Right hindlimb (tissue), 1 donor: ENCODE data around the gene UBE2N.
"Not testable (repeated sequence)": the region's sequence is repeated elsewhere in the genome, so short reads cannot be mapped to it uniquely, and the experiment has no call there.

Source experiments
- DNase-seq: peaks from one replicate; pipeline ENCODE4 v3.0.0-alpha.2; 2018

Gene UBE2N

DNA sequence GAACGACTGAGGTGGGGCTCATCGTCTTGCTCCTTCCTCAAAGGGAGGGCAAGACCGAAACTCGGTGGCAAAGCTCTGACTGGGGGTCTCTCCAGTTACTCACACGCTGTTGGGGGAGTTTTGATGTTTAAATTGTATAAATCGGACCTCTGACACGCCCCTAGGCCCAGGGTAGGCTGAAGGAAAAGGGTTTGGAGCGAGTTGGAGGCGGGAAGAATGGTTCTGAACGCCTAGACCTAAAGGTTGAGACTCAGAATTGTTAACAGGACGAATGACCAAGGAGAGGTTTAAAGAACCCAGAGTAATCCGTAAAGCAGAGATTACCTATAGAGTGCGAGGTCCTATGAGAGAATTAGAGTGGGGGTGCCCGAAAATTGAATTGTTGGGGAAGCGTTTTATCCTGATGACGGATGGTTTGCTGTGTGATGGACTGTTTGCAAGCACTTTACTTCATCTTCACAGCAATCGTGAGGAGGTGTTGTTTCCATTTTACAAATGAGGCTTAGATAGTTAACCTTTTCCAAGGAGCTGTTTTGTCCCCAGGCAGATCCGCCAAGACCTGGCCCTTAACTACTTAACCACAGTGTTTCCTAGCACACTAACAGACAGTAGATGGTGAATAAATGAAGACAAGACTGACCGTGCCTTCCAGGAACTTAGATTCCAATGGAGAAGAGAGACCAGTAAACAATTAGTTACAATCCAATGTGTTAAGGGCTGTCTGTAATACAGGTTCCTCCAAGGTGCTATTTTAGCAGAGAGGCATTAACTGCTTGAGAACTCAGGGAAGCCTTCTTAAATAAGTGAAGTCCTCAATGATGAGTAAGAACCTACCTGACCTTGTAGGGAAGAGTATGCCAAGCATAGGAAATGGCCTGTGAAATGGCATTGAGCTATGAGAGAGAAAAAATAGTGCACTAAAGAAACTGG, 929 bp upstream of the UBE2N start:
- DNase-seq = peak; percentile 17

DNA sequence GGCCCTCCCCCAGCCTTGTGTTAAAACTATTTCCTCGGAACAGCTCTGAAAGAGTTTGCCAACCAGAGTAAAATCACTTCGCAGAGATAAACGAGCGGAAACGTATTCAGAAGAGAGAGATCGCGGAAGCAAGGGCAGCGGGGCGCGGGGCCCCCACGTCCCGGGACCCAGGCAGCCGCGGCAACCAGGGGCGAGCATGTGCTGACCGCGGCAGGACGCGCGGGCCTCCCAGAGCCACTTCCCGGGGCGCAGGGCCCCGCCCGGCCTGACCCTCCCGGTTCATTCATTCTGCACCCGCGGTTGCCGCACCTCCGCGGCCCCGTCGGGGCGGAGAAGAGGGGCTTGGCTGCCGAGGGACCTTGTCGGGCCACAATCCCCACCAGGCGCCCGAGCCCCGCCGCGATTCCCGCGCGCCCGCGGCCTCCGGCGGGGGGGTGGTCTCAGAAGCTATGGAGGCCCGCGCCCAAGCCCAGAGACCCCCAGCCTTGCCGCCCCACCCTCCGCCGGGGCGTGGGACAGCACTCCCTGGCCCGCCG, 598 bp downstream of the UBE2N start:
- DNase-seq = peak; percentile 43

DNA sequence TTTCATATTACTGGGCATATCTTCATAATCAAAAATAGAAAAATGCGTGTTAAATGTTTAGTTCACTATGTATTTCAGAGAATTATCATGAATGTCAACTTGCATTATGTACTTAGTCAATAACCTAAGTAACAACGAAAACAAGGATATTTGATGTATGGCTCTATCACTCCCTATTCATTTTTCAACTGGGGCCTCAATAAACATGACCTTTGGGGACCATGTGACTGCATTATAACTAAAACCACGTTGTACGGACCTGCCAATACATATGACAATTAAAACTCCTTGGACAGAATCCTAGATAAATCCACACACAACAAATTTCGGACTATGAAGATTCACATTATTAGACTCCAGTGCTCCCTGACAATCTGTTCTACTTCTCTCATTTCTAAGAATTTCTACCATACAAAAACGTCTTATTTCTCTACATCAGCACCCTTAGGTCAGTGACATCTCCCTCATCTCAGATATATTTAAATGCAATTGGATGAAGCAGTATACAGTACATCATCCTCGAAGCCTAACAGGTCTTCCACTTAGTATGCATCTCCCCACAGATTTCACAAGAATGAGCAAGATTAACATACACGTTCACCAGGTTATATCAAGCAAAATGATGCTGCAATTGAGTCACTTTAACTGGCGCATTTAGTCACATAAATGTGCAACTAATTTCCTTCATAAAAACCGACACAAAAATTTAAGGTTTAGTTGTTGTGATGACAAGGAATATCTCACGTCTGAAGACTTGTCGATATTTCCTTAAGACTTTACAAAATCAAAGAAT, 1.5 kb downstream of the UBE2N start:
- no peak for DNase-seq

DNA sequence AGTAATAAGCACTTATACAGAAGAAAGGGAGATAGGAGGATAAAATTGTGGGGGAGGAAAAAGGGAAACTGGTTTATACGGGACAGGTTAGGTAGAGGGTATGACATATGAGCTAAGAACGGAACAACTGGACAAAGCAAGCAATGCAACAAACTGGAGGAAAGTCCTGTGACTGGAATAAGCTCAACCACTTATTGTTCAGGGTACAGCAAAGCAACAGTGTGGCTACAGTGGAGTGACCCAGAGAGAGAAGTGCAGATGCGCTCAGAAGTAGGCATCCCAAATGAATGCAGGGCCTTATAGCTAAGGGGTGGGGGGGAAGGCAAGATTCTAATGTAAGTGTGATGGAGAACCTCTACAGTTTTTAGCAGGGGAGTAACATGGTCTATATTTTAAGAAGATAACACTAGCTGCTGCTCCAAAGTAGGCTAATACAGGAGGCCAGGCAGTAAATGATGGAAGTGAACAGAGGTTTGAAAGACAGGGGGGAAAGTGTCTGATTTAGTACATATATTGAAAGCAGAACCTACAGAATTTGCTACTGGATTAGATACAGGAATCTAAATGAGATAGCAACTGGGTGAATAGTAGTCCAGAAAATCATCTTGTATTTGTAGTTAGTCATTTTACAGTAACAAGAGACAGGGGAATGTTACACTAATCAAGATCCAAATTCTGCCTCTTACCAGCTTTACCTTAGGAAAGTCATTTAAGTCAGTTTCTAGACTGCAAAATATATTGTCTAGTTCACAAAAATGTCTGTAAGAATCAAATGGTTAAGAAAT, 3.3 kb downstream of the UBE2N start:
- no peak for DNase-seq

DNA sequence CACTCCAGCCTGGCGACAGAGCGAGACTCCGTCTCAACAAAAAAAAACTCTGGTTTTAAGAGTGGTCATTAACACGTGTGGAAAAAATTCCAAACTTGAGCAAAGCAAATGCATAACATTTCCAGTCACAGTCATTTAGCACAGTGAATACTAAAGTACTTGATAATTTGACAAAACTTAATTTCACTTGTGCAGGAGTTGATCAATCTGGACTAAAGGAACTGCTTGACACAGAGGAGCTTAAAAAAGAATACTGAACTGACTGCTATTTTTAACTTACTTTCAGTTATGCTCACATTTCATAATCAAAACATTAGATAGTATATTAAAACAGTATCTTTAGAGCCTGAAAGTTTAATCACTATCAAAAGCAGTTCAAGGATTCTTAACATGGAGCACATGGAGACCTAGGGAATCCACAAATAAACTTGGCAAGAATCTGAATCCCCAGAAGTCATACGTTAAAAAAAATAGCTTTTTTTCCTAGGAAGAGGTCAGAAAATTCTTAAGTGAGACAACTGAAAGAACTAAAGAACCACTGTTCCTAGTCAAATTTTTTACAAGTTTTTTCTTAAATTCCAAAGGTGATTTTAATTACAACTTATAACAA, 7.4 kb downstream of the UBE2N start:
- DNase-seq = no peak

DNA sequence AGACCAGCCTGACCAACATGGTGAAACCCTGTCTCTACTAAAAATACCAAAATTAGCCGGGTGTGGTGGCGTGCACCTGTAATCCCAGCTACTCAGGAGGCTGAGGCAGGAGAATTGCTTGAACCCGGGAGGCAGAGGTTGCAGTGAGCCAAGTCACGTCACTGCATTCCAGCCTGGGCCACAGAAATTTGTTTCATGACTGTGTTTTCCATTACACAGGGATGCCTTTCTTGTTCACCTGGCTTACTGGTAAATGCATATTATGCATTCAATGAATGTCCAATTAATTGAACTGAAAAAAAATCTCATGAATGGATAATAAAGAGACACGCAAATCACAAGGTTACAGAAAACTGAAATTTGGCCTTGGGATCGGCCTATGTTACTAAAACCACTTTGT, 9.7 kb downstream of the UBE2N start:
- DNase-seq = not testable (repeated sequence)

DNA sequence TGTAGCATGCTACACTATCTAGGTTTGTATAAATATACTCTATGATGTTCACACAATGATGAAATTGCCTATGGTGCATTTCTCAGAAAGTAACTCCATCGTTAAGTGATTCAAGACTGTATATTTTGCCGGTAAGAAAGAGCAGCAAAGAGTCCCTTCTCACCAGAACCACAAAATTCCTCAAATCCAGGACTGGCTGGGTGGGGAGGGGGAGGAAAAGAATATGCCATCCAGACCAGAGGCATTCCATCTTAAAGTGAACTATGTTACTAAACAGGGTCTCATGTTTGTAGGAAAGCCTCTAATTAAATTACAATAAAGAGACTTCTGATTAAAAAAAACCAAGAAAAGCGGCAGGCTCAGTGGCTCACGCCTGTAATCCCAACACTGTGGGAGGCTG, 11.5 kb downstream of the UBE2N start:
- no peak for DNase-seq

DNA sequence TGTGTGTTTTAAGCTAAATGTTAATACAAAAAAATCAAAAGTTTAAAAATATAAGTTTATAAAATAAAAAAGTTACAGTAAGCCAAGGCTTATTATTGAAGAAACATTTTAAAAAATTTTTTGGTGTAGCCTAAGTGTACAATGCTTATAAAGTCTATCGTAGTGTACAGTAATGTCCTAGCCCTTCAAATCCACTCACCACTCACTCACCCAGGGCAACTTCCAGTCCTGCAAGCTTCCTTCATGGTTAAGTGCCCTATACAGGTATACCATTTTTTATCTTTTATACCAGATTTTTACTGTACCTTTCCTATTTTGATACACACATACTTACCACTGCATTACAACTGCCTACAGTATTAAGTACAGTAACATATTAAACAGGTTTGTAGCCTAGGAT, 11.9 kb downstream of the UBE2N start:
- no peak for DNase-seq

DNA sequence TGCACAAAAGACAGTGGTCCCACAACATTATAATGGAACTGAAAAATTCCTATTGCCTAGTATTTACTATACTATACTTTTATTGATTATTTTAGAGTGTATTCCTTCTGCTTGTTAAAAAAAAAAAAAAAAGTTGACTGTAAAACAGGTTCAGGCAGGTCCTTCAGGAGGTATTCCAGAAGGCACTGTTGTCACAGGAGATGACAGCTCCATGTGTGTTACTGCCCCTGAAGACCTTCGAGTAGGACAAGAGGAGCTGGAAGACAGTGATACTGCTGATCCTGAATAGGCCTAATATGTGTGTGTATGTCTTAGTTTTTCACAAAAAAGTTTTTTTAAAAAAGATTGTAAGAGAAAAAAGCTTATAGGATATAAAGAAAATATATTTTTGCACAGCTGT, 12.3 kb downstream of the UBE2N start:
- no peak for DNase-seq

DNA sequence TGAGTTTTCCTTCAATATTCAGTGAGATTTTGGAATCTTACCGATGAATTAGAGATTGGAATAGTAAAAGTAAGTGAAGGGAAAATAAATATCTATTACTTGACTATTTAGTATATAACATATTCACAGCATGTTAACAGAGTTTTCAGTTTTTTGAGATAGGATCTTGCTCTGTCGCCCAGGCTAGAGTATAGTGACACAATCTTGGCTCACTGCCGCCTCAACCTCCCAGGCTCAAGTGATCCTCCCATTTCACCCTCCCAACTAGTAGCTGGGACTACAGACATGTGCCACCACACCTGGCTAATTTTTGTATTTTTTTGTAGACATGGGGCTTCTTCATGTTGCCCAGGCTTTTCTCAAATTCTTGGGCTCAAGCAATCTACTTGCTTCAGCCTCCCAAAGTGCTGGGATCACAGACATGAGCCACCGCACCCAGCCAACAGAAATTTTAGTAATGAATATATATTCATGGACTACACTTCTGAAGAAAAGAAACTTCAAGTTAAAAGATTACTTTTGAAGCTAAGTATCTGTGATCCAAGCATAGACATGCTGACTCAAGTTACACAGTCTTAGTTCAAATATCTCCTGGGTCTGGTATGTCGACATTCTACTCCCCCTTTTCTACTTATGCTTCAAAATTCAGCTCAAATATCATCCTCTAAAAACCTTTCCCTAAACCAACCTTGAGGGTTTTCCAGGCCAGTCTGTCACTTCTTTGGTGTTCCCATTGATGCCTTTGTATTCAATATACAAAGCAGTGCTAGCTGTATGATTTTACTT, 13.8 kb downstream of the UBE2N start:
- DNase-seq = no peak

DNA sequence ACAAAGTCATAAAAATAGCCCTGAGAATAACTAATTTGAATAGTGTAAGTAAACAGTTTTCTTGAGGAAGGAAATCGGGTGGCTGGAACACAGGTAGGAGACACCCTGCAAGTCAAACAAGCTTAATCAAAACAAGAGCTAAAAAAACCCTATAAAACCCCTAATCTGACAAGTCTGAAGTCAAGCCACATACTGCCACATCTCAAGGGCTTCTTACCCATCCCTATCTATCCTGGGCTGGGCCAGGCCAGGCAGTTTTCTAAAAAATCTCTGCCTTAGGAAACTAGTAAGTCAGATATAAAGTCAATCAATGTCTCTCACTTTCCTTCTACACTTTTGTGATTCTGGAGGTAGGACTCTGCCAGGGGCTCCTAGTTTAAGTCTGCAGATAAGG, 15.3 kb downstream of the UBE2N start:
- DNase-seq = no peak

DNA sequence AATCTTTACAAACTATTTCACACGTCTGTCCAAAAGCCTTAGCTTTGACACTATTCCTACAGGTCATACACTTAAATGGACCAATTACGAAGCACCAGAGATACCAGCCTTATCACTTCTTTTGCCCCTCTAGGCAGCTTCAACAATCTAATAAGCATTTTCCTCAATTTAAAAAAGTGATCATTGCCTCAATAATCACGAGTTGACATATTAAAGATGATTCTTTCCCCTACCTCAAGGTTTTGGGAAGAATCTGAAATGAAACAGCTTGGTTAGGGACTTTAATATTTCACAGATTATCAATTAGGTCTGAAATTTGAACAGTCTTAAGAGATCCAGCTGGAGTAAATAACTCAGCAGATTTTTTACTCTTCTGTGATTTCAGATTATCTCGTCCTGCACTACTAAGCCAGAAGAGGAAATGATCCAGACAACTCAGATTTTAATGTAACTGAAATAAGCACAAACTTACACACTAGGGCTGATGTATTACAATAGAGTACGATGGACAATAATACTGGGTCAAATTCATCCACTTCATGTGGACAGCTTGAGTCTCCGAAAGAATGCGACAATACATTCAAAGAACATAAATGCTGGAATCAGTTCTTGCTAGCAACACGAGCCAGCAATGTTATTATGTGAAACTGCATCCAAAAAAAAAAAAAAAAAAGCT, 15.9 kb downstream of the UBE2N start:
- DNase-seq = no peak

DNA sequence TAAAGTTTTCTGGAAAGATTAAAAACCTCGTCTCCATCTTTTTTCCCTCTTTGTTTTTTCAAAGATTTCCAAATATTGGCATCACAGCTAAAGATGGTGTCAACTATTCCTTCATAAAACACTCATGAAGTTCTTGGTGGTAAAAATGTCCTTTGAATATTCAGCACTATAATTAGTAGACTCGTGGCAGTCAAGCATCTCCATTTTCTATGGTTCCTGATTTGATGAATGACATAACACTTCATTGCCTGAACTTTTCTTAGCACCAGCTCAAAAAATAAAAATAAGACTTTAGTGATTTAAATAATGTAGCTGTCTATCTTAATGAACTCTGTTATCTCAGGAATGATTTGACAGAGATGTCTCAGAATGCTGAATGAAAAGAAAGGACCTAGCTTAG, 19.7 kb downstream of the UBE2N start:
- DNase-seq = no peak

DNA sequence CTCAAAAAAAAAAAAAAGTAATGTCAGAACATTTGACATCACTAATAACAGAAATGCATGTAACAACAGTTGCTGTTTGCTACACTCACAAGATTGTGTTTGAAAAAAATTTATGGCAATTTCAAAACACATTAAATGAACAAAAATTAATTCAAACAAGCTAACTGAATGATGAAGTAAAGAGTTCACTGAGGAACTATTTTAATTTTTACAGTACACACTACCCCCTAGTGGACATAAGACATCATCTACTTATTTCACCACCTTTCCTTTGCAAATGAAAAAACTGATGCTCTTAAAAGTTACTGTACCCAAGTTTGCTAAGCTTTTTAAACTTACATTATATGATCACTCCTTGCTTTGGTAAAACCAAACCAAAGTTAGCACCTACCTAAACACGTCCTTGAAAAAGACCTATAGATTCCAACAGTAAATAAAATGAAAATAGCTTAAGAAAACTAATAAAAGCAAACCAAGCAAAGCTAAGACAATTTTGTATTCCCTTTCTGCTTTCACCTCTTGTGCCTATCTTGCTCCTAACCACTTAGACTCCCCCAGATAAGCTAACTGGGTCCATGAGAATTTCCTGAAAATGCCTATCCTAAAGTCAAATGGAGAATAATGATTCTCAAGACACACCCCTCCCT, 22.2 kb downstream of the UBE2N start:
- DNase-seq = no peak

DNA sequence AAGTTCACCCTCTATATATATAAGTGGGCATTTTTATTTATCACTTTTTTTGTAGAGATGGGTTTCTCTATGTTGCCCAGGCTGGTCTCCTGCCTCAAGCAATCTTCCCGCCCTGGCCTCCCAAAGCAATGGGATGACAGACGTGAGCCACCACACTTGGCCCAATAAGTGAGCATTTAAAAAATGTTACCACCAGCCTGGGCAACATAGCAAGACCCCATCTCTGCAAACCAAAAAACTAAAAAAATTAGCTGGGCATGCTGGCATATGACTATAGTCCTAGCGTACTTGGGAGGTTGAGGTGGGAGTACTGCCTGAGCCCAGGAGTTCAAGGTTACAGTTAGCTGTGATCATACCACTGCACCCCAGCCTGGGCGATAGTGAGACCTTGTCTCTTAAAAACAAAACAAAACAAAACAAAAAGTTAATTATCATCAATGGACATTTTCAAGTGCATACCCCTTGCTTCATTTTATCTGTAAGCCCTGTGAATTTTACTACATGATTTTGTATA, 23.7 kb downstream of the UBE2N start:
- no peak for DNase-seq

DNA sequence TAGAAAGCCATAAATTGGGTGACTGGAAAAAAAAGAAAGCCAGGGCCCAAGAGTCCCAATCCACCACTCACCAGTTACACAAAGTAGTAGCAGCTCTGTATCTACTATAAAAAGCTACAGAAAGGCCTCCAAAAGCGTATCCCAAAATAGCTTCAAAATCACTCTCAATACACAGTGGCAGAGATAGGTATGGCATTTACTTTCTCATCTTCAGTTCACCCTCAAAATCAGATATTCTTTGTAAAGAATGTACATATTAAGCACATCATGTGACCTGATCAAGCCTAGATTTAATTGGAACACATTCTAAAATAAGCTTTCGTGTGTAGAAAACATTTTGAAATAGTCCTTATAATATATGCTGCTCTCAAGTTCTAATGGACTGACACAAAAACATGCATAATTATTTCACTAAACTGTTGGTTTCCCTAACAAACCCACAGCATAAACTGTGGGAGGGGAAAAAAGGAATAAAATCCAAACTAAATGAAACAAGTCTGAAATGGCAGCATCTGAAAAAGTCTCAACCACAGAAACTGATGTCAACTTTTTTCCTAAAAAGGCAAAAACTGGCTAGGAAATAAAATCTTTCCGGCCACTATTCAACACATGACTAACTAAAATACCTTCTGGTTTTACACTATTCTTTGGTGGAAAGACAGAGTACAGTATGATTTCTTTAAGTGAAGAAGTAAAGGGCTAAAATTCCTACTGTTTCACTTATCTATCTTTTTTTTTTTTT, 25.9 kb downstream of the UBE2N start:
- no peak for DNase-seq

DNA sequence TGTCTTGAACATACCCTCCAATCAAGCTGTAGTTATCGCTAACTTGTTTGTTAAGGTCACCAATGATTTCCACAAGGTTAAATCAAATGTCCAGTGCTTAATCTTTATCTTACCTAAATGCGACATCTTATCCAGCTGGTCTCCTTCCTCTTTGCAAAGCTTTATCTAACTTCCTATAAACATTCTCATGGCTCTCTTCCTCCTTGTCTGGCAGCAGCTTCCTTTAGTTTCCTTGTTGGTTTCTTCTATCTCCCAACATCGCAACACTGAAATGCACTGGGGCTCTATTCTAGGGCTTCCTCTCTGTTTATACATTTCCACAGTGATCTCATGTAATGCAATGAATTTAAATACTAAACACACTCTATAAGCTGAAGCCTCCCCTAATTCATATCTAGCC, 28.7 kb downstream of the UBE2N start:
- DNase-seq = no peak

DNA sequence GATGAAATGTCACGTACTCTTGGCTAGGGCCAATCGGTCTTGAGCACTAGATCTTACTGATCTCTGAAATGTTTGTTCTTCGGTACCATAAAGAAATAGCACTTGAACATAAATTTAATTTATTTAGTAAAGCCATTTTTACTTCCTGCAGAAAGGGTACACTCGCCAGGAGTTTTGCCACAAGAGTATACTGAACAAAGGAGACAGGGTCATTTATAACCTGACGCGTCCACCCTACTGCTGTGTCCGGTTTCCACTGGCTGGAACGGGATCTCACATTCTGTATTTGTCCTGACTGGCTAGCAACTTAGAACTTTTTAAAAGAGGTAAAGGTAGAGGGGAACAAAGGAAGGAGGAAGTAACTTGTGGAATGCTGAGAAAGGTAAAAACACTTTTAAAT, 29.4 kb downstream of the UBE2N start:
- DNase-seq = not testable (repeated sequence)

DNA sequence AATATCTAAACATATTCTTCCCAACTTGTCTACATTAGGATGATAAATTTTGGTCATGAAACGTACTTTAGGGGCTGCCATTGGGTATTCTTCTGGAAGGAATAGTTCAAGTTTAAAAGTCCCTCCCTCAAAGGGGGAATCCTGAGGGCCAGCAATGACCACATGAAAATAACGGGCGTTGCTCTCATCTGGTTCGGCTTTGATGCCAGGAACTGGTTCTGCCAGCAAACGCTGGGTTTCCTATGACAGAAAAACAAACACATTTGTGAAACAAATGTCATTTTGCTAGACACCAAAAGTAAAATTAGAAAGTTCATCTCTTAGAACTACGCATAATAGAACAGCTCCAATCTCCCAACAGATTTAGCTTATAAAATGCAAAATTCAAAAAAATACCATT, 30.7 kb downstream of the UBE2N start:
- not testable (repeated sequence) for DNase-seq
